ENCODE data around the gene LRPAP1.
"Not testable (repeated sequence)": the region's sequence is repeated elsewhere in the genome, so short reads cannot be mapped to it uniquely, and the experiment has no call there.

The LRPAP1 gene

GRCh38 chr4:3518941-3519340 lies 13.3 kb downstream of the LRPAP1 start:
- no peak for DNase-seq (ENCODE audit: low read depth in 3 of 3)

GRCh38 chr4:3518511-3518880 lies 13.7 kb downstream of the LRPAP1 start:
- no peak for DNase-seq (ENCODE audit: low read depth in 3 of 3)

- DNase-seq (ENCODE audit: low read depth in 3 of 3) = no peak
Observed at GRCh38 chr4:3517731-3518510, 14.3 kb downstream of the LRPAP1 start.

DNA sequence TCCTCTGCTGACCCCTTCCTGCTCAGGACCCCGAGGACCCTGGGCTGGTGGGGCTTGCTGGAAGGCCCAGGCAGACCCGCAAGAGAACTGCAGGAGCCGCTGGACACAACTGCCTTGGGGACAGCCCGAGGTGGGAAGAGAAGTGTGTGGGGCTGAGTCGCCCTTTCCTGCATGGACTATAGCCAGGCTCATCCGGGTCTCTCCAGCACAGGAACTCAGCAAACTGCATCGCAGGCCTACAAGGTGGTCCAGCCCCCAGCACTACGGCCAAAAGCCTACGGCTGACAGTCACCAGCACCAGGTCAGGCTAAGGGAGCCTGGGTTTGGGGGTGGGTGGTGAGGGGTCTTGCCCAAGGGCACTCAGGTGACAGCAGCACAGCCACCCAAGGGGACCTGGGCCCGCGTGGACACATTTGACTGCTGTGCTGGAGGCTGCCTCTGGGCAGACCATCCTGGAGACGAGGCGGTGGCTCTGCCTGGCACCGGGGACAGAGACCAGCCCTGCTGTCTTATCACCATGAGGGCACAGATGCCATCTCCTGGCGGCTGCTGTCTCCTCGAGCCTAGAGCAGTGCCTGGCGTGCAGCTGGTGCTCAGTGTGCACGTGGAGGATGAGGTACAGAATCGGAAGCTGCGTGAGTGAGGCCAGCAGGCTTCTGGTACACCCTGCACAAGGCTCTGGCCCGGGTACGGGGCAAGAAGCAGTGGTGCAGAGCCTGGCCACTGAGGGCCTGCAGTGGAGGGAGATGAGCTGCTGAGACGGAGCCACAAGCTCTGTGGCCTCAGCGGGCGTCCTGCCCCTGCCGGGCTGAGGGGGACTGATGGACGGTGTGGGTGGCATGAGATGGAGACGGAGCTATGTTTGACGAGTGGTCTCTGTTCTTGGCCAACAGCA lies 15.1 kb downstream of the LRPAP1 start:
- DNase-seq (ENCODE audit: low read depth in 3 of 3) = no peak

- DNase-seq (ENCODE audit: low read depth in 3 of 3) = no peak
Observed at GRCh38 chr4:3516061-3516835, 16.0 kb downstream of the LRPAP1 start.

DNA sequence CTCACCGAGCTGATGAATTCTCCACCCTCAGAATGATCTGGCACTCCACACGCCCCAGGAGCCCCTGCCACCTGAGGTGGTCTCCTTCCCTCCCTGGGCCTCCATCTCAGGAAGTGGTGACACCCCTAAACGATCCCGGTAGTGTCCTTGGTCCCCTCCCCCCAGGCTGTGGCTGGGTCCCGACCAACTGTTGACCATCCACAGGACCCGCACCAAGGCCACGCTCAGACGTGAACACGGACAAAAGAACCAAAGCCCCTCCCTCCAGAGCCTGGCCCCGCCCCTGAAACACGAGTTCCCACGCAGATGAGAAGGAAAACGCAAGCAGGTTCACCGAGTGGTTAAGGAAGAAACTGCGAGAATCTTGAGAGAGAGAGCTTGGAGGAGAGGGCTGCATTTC lies 16.6 kb downstream of the LRPAP1 start:
- no peak for DNase-seq (ENCODE audit: low read depth in 3 of 3)

- no peak for DNase-seq (ENCODE audit: low read depth in 3 of 3)
Observed at GRCh38 chr4:3514806-3515501, 17.3 kb downstream of the LRPAP1 start.

DNA sequence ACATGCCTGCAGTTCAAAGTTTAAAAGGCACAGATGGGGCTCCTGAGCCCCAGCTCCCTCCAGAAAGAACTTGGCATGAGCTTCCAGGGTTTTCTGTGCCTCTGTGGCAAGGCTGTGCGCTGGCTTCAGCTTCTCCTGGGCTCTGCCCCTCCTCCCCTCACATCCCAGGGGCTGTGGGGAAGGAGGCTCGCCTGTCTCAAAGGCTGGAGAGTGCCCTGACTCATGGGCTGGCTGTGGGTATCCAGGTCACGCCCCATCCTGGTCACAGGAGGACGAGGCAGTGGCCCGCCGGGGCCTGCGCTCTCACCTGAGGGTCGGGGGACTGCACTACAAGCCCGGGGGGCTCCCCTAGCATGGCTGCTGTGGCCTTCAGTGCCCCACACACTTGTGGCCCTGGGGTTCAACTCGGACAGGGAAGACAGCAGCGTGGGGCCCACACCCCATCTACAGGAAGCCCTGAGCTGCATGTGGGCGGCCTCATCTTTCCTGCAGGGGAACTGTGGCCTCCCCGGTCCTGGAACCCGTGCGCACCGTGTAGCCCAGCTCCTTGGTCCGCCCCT lies 17.9 kb downstream of the LRPAP1 start:
- DNase-seq (ENCODE audit: low read depth in 3 of 3) = no peak

DNA sequence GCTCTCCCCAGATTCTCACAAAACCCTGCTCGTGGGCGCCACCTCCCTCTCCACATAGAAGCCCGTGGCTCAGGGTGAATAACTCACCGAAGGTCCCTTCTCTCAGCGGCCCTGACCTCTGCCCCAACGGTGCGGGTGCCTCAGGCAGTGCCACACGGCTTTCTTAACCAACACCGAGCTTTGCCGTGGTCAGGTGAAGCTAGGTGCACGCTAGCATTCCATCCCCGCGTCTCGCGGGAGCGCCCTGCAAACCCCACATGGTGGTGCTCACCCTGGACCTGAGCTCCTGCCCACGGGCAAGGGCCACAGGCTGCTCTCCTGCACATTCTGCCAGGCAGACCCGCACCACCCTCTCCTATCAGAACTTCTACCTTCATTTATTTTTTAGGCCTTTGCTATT lies 18.4 kb downstream of the LRPAP1 start:
- no peak for DNase-seq (ENCODE audit: low read depth in 3 of 3)

DNA sequence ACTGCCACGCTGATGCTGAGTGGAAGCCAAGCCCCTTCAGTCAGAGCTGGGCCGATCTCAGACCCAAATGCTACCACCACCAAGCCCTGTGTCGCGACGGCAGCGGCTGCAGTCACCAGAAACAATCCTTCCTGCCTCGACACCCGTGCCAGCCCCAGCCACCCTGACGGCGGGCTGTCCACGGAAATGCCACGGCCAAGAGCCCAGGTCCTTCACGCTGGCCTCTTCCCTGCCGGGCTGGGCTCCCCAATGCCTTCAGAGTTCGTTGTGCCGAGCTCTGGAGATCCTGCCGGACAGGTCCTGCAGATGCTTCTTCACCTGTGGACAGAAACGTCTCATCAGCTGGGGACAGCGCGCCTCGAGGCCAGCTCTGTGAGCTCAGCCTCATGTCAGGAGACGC lies 19.5 kb downstream of the LRPAP1 start:
- DNase-seq (ENCODE audit: low read depth in 3 of 3) = no peak

DNA sequence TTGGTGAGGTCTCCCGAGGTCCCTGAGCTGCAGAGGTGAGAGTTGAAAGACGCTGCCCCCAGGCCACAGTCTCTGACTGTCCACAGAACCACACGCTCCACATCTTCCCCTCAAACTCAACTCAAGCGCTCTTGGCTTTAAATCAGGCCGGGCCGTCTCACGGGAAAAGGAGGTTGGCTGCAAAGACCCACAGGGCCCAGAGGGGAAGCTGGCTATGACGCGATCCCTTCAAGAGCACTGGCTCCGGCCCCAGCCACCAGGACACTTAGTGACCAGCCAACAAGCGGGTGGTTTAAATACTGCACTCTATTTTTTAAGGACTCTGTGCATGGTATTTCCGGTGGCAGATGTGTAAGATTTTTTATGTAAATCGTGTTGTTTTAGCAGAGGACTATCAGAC lies 19.9 kb downstream of the LRPAP1 start:
- no peak for DNase-seq (ENCODE audit: low read depth in 3 of 3)

DNA sequence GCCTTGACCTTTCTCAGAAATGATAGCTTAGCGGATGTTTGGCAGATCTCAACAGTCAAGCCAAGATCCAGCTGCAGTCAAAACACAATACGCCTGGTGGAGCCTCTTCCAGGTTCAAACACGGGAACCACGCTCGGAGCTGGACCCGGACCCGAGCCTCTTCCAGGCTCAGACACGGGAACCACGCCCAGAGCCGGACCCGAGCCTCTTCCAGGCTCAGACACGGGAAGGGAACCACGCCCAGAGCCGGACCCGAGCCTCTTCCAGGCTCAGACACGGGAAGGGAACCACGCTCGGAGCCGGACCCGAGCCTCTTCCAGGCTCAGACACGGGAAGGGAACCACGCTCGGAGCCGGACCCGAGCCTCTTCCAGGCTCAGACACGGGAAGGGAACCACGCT lies 20.6 kb downstream of the LRPAP1 start:
- DNase-seq (ENCODE audit: low read depth in 3 of 3) = not testable (repeated sequence)

DNA sequence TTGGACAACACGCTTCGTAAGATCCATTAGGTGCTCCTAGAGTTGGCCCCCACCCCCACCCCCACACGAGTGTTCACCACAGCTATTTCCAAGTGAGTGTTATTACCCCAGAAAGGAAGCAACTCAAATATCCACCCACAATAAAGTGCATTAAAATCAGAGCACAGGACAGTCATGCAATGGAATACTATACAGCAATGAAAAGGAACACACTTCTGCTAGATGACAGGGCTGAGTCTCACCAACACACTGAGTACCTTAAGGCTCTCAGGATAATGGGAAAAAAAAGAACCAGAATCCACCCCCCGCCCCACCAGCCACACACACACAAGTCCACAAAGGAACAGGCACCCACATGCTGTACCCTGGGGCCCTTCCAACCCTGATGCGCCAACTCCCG lies 21.0 kb downstream of the LRPAP1 start:
- no peak for DNase-seq (ENCODE audit: low read depth in 3 of 3)

DNA sequence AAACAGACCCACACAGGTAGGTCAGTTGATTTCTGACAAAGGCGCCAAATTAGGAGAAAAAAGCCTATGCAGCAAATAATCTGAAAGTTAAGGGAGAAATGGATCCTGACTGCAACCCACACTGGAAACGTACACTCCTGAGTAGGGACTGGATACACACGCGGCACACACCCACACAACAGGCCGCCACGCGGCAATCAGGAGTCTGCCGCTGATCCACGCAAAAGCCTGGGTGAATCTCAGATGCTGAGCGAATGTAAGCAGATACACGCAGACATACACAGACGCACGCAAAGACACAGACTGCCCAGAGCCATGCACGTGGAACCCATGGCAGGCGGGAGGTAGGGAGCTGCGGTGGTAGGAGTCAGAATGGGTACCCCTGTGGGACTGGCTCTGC lies 21.7 kb downstream of the LRPAP1 start:
- no peak for DNase-seq (ENCODE audit: low read depth in 3 of 3)

DNA sequence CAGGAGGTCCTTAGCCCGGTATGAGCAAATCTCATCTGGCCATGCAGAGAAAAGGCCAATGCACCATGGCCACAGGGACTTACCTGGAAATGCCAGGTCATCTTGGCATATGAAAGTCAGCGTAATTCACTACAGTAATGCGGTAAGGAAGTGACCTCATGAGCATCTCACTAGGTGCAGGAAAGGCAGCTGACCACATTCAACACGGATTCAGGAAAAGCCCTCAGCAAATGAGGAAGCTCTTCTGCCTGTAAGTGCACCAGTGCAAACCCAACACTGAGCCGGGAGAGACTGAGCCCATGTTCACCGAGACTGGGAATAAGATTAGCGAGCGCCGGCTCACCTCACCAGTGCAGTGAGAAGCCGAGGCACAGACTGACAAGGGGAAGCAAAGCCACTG lies 23.7 kb downstream of the LRPAP1 start:
- no peak for DNase-seq (ENCODE audit: low read depth in 3 of 3)

DNA sequence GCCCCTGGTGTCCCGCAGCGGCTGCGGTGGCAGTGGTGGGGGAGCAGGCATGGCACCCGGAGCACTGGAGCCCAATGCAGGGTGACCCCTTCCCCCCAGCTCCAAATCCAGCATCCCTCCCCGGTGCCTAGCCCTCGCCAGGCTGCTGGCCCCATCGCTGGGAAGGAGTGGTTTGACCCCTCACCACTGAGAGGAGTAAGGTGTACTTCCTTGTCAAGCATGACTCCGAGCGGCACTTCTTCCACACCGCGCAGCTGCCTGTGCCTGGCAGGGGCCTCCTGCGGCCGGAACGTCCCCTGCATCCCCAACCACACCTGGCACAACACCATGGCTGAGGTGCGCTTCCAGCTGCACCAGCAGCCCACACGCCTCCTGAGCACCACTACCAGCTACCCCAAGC lies 27.0 kb downstream of the LRPAP1 start:
- DNase-seq (ENCODE audit: low read depth in 3 of 3) = no peak

GRCh38 chr4:3502941-3503936 lies 29.0 kb downstream of the LRPAP1 start:
- no peak for DNase-seq (ENCODE audit: low read depth in 3 of 3)

DNA sequence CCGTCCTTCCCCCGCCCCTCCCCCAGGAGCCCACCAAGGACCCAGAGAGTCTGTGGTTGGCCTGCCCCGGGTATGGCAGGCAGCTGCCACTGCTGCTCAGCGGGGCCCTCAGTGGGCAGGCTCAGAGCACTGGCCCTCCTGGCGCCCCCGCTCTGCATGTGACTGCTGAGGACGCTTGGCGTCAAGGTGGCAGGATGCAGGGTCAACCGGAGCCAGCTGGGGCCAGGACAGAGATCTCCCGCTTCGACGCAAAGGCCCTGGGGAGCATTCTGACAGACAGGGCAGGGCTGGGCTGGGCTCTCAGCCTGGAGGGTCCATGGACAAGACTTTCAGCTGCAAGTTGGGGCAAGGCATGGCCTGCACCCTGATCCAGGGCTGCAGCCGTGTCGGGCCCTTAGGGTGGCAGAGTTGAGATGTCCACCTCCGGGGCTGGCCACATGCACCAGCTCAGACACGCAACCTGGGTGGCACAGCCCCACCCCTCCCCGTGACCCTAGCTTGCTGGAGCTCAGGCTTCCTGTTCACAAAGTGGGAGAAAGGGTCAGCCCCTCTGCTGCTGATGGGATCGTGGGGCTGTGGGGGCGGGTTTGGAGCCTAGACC lies 30.3 kb downstream of the LRPAP1 start:
- no peak for DNase-seq (ENCODE audit: low read depth in 3 of 3)

DNA sequence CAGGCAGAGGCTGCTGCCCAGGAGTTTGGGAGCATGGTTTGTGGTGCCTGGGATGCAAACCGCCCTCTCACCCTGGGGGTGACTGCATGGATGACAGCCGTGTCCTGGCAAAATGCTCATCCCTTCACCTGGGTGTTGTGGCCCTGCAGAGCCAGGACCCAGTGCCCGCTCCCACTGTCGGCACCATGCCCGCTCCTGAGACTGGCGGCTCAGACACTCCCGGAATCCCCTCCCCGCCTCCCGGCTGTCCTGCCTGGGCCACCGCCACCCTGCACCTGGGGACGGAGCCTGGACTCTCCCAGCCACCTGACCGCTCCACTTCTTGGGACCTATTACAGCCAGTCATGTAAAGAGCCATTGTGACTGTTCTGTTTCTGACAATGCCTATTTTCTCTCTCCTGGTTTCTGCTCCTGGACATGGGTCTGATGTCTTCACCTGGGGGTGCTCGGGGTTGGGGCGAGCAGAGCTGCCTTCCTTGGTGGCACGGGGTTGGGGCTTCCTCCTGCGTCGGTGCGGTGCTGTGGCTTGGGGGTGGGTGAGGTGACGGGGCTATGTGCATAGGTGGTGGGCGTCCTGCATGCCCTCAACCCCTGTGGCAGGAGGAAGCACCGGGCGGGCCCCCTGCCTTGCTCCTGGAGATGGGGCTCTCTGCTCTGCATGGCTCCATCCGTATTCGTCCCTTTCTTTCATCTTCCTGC lies 30.9 kb downstream of the LRPAP1 start:
- DNase-seq (ENCODE audit: low read depth in 3 of 3) = no peak
